Stomach (tissue), 9 donors: Measurements from ENCODE around the gene AIFM3. TPM values are rescaled to one million over a fixed set of nuclear protein-coding genes. Genes with fewer than 3 reads are reported as not detected.
"Not testable (repeated sequence)": the region's sequence is repeated elsewhere in the genome, so short reads cannot be mapped to it uniquely, and the experiment has no call there.

Experiments used
- DNase-seq, 2 donors: peaks; one replicate each; pipeline versions ENCODE4 v3.0.0 to v3.0.0-alpha.2; 2013 to 2019
- H3K27ac ChIP-seq, 5 donors: fragments of 200-600 bp in 4 of 5; sonication (generic) in 4 of 5; one replicate each; pipeline ENCODE4 v1.5.1; 2013 to 2019; ENCODE audit warnings: mild to moderate bottlenecking in 1 of 5, moderate library complexity in 1 of 5
- H3K27me3 ChIP-seq, 3 donors: fragments of 200-600 bp; sonication (generic); one replicate each; pipeline ENCODE4 v1.5.1; 2017 to 2019; ENCODE audit warnings: mixed run types in 1 of 3
- H3K36me3 ChIP-seq, 4 donors: fragments of 200-600 bp; sonication (generic); 1 replicate in 3 of 4; 2 replicates in 1 of 4; pipeline ENCODE4 v1.5.1; 2016 to 2019
- H3K4me1 ChIP-seq, 4 donors: fragments of 200-600 bp; sonication (generic); one replicate each; pipeline ENCODE4 v1.5.1; 2016 to 2019
- H3K4me3 ChIP-seq, 4 donors: fragments of 200-600 bp; sonication (generic) in 3 of 4; one replicate each; pipeline ENCODE4 v1.5.1; 2016 to 2019; ENCODE audit warnings: mild to moderate bottlenecking in 1 of 4
- H3K9me3 ChIP-seq, 4 donors: fragments of 200-600 bp; sonication (generic); one replicate each; pipeline ENCODE4 v1.5.1; 2016 to 2019
- CTCF ChIP-seq, 7 experiments: fragments of 450-650 bp in 4 of 7; fragments of 200-600 bp in 3 of 7; sonication (generic) in 3 of 7; IDR thresholded peaks; one replicate each; pipeline ENCODE4 v1.5.1; 2016 to 2019; ENCODE audit warnings: antibody characterized with exemption in 7 of 7, control low read depth in 2 of 7, mild to moderate bottlenecking in 1 of 7
- EP300 ChIP-seq: sonication (generic); formaldehyde crosslinking; IDR thresholded peaks from one replicate; pipeline ENCODE4 v1.6.1; 2017; ENCODE audit warnings: antibody characterized with exemption
- POLR2A ChIP-seq, 4 donors: fragments of 450-650 bp; IDR thresholded peaks; one replicate each; pipeline ENCODE4 v1.6.1; 2016; ENCODE audit warnings: antibody characterized with exemption in 4 of 4, control low read depth in 2 of 4, mild to moderate bottlenecking in 1 of 4, moderate library complexity in 1 of 4
- POLR2AphosphoS5 ChIP-seq, 3 donors: sonication (generic); formaldehyde crosslinking; IDR thresholded peaks; one replicate each; pipeline ENCODE4 v1.6.1; 2016; ENCODE audit warnings: antibody characterized with exemption in 3 of 3
- WGBS, 5 donors: extraction: QIAGEN DNeasy Blood & Tissue Kit in 3 of 5; methylation state at CpG; one replicate each; pipeline versions ENCODE4 v1.1.5 to v1.1.7; 2013 to 2018; 5-methylcytosine and 5-hydroxymethylcytosine counted together
- intact Hi-C: fragments of 100-400 bp; cut with DNase I; formaldehyde crosslinking; loops from one replicate; pipeline ENCODE4 v1.15.1; 2023; ENCODE audit warnings: low total_unique reads
- polyA plus RNA-seq, 3 donors: library from polyadenylated mRNA; stranded (reverse); fragments of 200-250 nt; gene quantifications; one replicate each; pipeline ENCODE4 v1.2.3, GENCODE V29; 2013
- total RNA-seq, 5 donors: library from RNA; depleted of rRNA; stranded (reverse); fragments of >200 nt; gene quantifications; one replicate each; pipeline versions ENCODE4 v1.1.0 to v1.2.3, GENCODE V29; 2014 to 2016
- donor health status: healthy with polysubstance abuse.
- donor health status: Bipolar disorder and iron deficiency.
- donor health status: healthy.

The AIFM3 gene
- total and polyA plus RNA-seq, 8 donors: 0.55 to 157 (median 2.1) TPM; not detected in 3

GRCh38 chr22:20970939-20971657 is 4.0 kb downstream of the AIFM3 start:
- Histone ChIP-seq H3K4me1 (peaks cover 0 to 10% (median 0%) of the 10 kb centered on the region in 4 donors), H3K27ac (no peak overlapping the region), H3K36me3 (no peaks in the 10 kb centered on the region), H3K27me3 (peaks cover 0 to 12% (median 0%) of the 10 kb centered on the region in 3 donors), H3K9me3 (no peaks in the 10 kb centered on the region), H3K4me3 (no peak overlapping the region)
- intact Hi-C loops: no loop called here
- WGBS, 5 donors: 52 to 69% (median 61%) methylated on average over 4 of the region's 4 CpGs
- TF ChIP-seq POLR2A (IDR thresholded peaks at IDR 0.05) (no peak), EP300 (no peak), POLR2AphosphoS5 (IDR thresholded peaks at IDR 0.05) (no peak), CTCF (IDR thresholded peaks at IDR 0.05) (no peak)
- DNase-seq: no peak

- intact Hi-C loops, H3K36me3 ChIP-seq, H3K27ac ChIP-seq, H3K9me3 ChIP-seq, DNase-seq, H3K4me3 ChIP-seq: not testable (repeated sequence)
- Histone ChIP-seq H3K27me3 (peaks cover 0 to 12% (median 0%) of the 10 kb centered on the region in 3 donors), H3K4me1 (peaks cover 0 to 10% (median 0%) of the 10 kb centered on the region in 4 donors)
- WGBS, 5 donors: 80 to 87% (median 85%) methylated on average over 11 of the region's 11 CpGs
Observed at GRCh38 chr22:20972014-20972694, 5.1 kb downstream of the AIFM3 start.

- no peaks in the 10 kb centered on the region for H3K36me3 ChIP-seq
- no peaks in the 10 kb centered on the region for H3K9me3 ChIP-seq
- DNase-seq: no peak
- no peak overlapping the region for H3K27ac ChIP-seq
- H3K4me3 ChIP-seq: no peak overlapping the region
- TF ChIP-seq EP300: no peak
- peaks cover 0 to 10% (median 0%) of the 10 kb centered on the region in 4 donors for H3K4me1 ChIP-seq
- WGBS, 5 donors: 69 to 80% (median 72%) methylated on average over 15 to 21 of the region's 21 CpGs
- intact Hi-C loops: no loop called here
- H3K27me3 ChIP-seq: peaks cover 0 to 12% (median 0%) of the 10 kb centered on the region in 3 donors
Observed at GRCh38 chr22:20972933-20973577, 6.0 kb downstream of the AIFM3 start.

- no peak for DNase-seq
- WGBS, 5 donors: 47 to 58% (median 55%) methylated on average over 12 to 21 of the region's 21 CpGs
- Histone ChIP-seq H3K4me3 (no peak overlapping the region), H3K27me3 (peaks cover 0 to 12% (median 0%) of the 10 kb centered on the region in 3 donors), H3K27ac (no peak overlapping the region), H3K9me3 (peaks cover 0 to 7% (median 6%) of the 10 kb centered on the region in 4 donors), H3K36me3 (no peaks in the 10 kb centered on the region), H3K4me1 (peaks cover 0 to 3% (median 0%) of the 10 kb centered on the region in 4 donors)
- intact Hi-C loops: no loop called here
- TF ChIP-seq POLR2A (IDR thresholded peaks at IDR 0.05): no peak
- no peak for TF ChIP-seq CTCF (IDR thresholded peaks at IDR 0.05)
- no peak for TF ChIP-seq EP300
- no peak for TF ChIP-seq POLR2AphosphoS5 (IDR thresholded peaks at IDR 0.05)
Observed at GRCh38 chr22:20973634-20974286, 6.7 kb downstream of the AIFM3 start.
